Measurements from ENCODE around the gene ARHGAP25.

GRCh38 chr2:68706637-68707036 lies 28.0 kb upstream of the ARHGAP25 start:
- TF ChIP-seq, protein P1, sequence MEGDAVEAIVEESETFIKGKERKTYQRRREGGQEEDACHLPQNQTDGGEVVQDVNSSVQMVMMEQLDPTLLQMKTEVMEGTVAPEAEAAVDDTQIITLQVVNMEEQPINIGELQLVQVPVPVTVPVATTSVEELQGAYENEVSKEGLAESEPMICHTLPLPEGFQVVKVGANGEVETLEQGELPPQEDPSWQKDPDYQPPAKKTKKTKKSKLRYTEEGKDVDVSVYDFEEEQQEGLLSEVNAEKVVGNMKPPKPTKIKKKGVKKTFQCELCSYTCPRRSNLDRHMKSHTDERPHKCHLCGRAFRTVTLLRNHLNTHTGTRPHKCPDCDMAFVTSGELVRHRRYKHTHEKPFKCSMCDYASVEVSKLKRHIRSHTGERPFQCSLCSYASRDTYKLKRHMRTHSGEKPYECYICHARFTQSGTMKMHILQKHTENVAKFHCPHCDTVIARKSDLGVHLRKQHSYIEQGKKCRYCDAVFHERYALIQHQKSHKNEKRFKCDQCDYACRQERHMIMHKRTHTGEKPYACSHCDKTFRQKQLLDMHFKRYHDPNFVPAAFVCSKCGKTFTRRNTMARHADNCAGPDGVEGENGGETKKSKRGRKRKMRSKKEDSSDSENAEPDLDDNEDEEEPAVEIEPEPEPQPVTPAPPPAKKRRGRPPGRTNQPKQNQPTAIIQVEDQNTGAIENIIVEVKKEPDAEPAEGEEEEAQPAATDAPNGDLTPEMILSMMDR (conservative IDR thresholded peaks at IDR 0.05; ENCODE audit: low read depth in 2 of 2) = no peak
- TF ChIP-seq ETS1 (IDR thresholded peaks at IDR 0.05) (no peak), EZH2 (IDR thresholded peaks at IDR 0.05; ENCODE audit: low read depth, unreplicated experiment) (no peak), POLR2AphosphoS5 (IDR thresholded peaks at IDR 0.05; ENCODE audit: low read depth) (no peak), ZNF331 (CRISPR knock-in tag; IDR thresholded peaks at IDR 0.05; ENCODE audit: low read depth) (no peak), EZH2phosphoT487 (IDR thresholded peaks at IDR 0.05; ENCODE audit: unreplicated experiment) (no peak), STAT1 (IDR thresholded peaks at IDR 0.05; ENCODE audit: unreplicated experiment) (no peak), CREB1 (CRISPR knock-in tag; IDR thresholded peaks at IDR 0.05; ENCODE audit: low read depth) (no peak)
- TF ChIP-seq, protein P2, sequence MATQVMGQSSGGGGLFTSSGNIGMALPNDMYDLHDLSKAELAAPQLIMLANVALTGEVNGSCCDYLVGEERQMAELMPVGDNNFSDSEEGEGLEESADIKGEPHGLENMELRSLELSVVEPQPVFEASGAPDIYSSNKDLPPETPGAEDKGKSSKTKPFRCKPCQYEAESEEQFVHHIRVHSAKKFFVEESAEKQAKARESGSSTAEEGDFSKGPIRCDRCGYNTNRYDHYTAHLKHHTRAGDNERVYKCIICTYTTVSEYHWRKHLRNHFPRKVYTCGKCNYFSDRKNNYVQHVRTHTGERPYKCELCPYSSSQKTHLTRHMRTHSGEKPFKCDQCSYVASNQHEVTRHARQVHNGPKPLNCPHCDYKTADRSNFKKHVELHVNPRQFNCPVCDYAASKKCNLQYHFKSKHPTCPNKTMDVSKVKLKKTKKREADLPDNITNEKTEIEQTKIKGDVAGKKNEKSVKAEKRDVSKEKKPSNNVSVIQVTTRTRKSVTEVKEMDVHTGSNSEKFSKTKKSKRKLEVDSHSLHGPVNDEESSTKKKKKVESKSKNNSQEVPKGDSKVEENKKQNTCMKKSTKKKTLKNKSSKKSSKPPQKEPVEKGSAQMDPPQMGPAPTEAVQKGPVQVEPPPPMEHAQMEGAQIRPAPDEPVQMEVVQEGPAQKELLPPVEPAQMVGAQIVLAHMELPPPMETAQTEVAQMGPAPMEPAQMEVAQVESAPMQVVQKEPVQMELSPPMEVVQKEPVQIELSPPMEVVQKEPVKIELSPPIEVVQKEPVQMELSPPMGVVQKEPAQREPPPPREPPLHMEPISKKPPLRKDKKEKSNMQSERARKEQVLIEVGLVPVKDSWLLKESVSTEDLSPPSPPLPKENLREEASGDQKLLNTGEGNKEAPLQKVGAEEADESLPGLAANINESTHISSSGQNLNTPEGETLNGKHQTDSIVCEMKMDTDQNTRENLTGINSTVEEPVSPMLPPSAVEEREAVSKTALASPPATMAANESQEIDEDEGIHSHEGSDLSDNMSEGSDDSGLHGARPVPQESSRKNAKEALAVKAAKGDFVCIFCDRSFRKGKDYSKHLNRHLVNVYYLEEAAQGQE (IDR thresholded peaks at IDR 0.05; ENCODE audit: unreplicated experiment) = no peak
